ENCODE data around the gene WWOX.
A peak's percentile ranks its signal among the peaks of the same experiment; 100 is the strongest.

The WWOX gene

GRCh38 chr16:78407191-78407590 is 307.7 kb downstream of the WWOX start:
- Histone ChIP-seq H3K4me1 (ENCODE audit: control insufficient read depth, insufficient read depth, low read length) (peaks cover 14% of the 10 kb centered on the region), H3K9me3 (ENCODE audit: control insufficient read depth, low read length) (no peaks in the 10 kb centered on the region), H3K4me3 (ENCODE audit: low read length) (peak overlapping the region; percentile 28), H3K27me3 (replicated peaks; ENCODE audit: control insufficient read depth, insufficient read depth, low read length) (no peaks in the 10 kb centered on the region), H3K36me3 (ENCODE audit: control insufficient read depth, insufficient read depth, low read length, severe bottlenecking) (no peaks in the 10 kb centered on the region), H3K9ac (ENCODE audit: low read length) (no peak overlapping the region)
- DNase-seq (ENCODE audit: low read depth) = peak; percentile 27

- Histone ChIP-seq H3K4me3 (ENCODE audit: low read length) (no peak overlapping the region), H3K4me1 (ENCODE audit: control insufficient read depth, insufficient read depth, low read length) (no peaks in the 10 kb centered on the region)
- no peak for DNase-seq (ENCODE audit: low read depth)
These were observed 314.2 kb downstream of the WWOX start for GRCh38 chr16:78413651-78414050.

GRCh38 chr16:78415013-78415412 is 315.6 kb downstream of the WWOX start:
- Histone ChIP-seq H3K4me3 (ENCODE audit: low read length) (no peak overlapping the region), H3K4me1 (ENCODE audit: control insufficient read depth, insufficient read depth, low read length) (no peaks in the 10 kb centered on the region), H3K27me3 (replicated peaks; ENCODE audit: control insufficient read depth, insufficient read depth, low read length) (no peaks in the 10 kb centered on the region), H3K9me3 (ENCODE audit: control insufficient read depth, low read length) (no peaks in the 10 kb centered on the region), H3K36me3 (ENCODE audit: control insufficient read depth, insufficient read depth, low read length, severe bottlenecking) (no peaks in the 10 kb centered on the region), H3K9ac (ENCODE audit: low read length) (no peak overlapping the region)
- DNase-seq (ENCODE audit: low read depth) = no peak

More at GRCh38 chr16:78413651-78414050, 314.2 kb downstream of the WWOX start:
- H3K27me3 ChIP-seq (replicated peaks; ENCODE audit: control insufficient read depth, insufficient read depth, low read length) = no peaks in the 10 kb centered on the region
- H3K9me3 ChIP-seq (ENCODE audit: control insufficient read depth, low read length) = no peaks in the 10 kb centered on the region
- H3K36me3 ChIP-seq (ENCODE audit: control insufficient read depth, insufficient read depth, low read length, severe bottlenecking) = no peaks in the 10 kb centered on the region
- no peak overlapping the region for H3K9ac ChIP-seq (ENCODE audit: low read length)

GRCh38 chr16:78415669-78416068 is 316.2 kb downstream of the WWOX start:
- Histone ChIP-seq H3K9me3 (ENCODE audit: control insufficient read depth, low read length) (no peaks in the 10 kb centered on the region), H3K36me3 (ENCODE audit: control insufficient read depth, insufficient read depth, low read length, severe bottlenecking) (no peaks in the 10 kb centered on the region), H3K9ac (ENCODE audit: low read length) (no peak overlapping the region), H3K4me3 (ENCODE audit: low read length) (no peak overlapping the region), H3K27me3 (replicated peaks; ENCODE audit: control insufficient read depth, insufficient read depth, low read length) (no peaks in the 10 kb centered on the region), H3K4me1 (ENCODE audit: control insufficient read depth, insufficient read depth, low read length) (no peaks in the 10 kb centered on the region)
- DNase-seq (ENCODE audit: low read depth) = no peak

GRCh38 chr16:78416400-78416799 is 316.9 kb downstream of the WWOX start:
- no peaks in the 10 kb centered on the region for H3K27me3 ChIP-seq (replicated peaks; ENCODE audit: control insufficient read depth, insufficient read depth, low read length)
- H3K4me1 ChIP-seq (ENCODE audit: control insufficient read depth, insufficient read depth, low read length) = no peaks in the 10 kb centered on the region
- no peak overlapping the region for H3K9ac ChIP-seq (ENCODE audit: low read length)
- H3K4me3 ChIP-seq (ENCODE audit: low read length) = no peak overlapping the region
- H3K36me3 ChIP-seq (ENCODE audit: control insufficient read depth, insufficient read depth, low read length, severe bottlenecking) = no peaks in the 10 kb centered on the region
- no peaks in the 10 kb centered on the region for H3K9me3 ChIP-seq (ENCODE audit: control insufficient read depth, low read length)
- no peak for DNase-seq (ENCODE audit: low read depth)

GRCh38 chr16:78421181-78421708 is 321.8 kb downstream of the WWOX start:
- Histone ChIP-seq H3K4me1 (ENCODE audit: control insufficient read depth, insufficient read depth, low read length) (no peaks in the 10 kb centered on the region), H3K36me3 (ENCODE audit: control insufficient read depth, insufficient read depth, low read length, severe bottlenecking) (no peaks in the 10 kb centered on the region)

GRCh38 chr16:78425281-78425680 is 325.8 kb downstream of the WWOX start:
- DNase-seq (ENCODE audit: low read depth) = no peak
- Histone ChIP-seq H3K9ac (ENCODE audit: low read length) (no peak overlapping the region), H3K4me1 (ENCODE audit: control insufficient read depth, insufficient read depth, low read length) (no peaks in the 10 kb centered on the region), H3K9me3 (ENCODE audit: control insufficient read depth, low read length) (no peaks in the 10 kb centered on the region), H3K4me3 (ENCODE audit: low read length) (no peak overlapping the region), H3K36me3 (ENCODE audit: control insufficient read depth, insufficient read depth, low read length, severe bottlenecking) (no peaks in the 10 kb centered on the region), H3K27me3 (replicated peaks; ENCODE audit: control insufficient read depth, insufficient read depth, low read length) (no peaks in the 10 kb centered on the region)

More at GRCh38 chr16:78421181-78421708, 321.8 kb downstream of the WWOX start:
- Histone ChIP-seq H3K27me3 (replicated peaks; ENCODE audit: control insufficient read depth, insufficient read depth, low read length) (no peaks in the 10 kb centered on the region), H3K9me3 (ENCODE audit: control insufficient read depth, low read length) (no peaks in the 10 kb centered on the region), H3K4me3 (ENCODE audit: low read length) (no peak overlapping the region), H3K9ac (ENCODE audit: low read length) (no peak overlapping the region)
- DNase-seq (ENCODE audit: low read depth) = no peak

- Histone ChIP-seq H3K4me1 (ENCODE audit: control insufficient read depth, insufficient read depth, low read length) (no peaks in the 10 kb centered on the region), H3K27me3 (replicated peaks; ENCODE audit: control insufficient read depth, insufficient read depth, low read length) (no peaks in the 10 kb centered on the region), H3K9me3 (ENCODE audit: control insufficient read depth, low read length) (no peaks in the 10 kb centered on the region), H3K36me3 (ENCODE audit: control insufficient read depth, insufficient read depth, low read length, severe bottlenecking) (no peaks in the 10 kb centered on the region), H3K9ac (ENCODE audit: low read length) (no peak overlapping the region), H3K4me3 (ENCODE audit: low read length) (no peak overlapping the region)
- no peak for DNase-seq (ENCODE audit: low read depth)
These were observed 326.5 kb downstream of the WWOX start for GRCh38 chr16:78425891-78426510.

- H3K9me3 ChIP-seq (ENCODE audit: control insufficient read depth, low read length) = no peaks in the 10 kb centered on the region
- H3K9ac ChIP-seq (ENCODE audit: low read length) = no peak overlapping the region
- no peaks in the 10 kb centered on the region for H3K36me3 ChIP-seq (ENCODE audit: control insufficient read depth, insufficient read depth, low read length, severe bottlenecking)
- no peaks in the 10 kb centered on the region for H3K27me3 ChIP-seq (replicated peaks; ENCODE audit: control insufficient read depth, insufficient read depth, low read length)
- no peaks in the 10 kb centered on the region for H3K4me1 ChIP-seq (ENCODE audit: control insufficient read depth, insufficient read depth, low read length)
- no peak for DNase-seq (ENCODE audit: low read depth)
- no peak overlapping the region for H3K4me3 ChIP-seq (ENCODE audit: low read length)
These were observed 328.7 kb downstream of the WWOX start for GRCh38 chr16:78428193-78428592.

- H3K36me3 ChIP-seq (ENCODE audit: control insufficient read depth, insufficient read depth, low read length, severe bottlenecking) = no peaks in the 10 kb centered on the region
- no peak overlapping the region for H3K9ac ChIP-seq (ENCODE audit: low read length)
These were observed 330.8 kb downstream of the WWOX start for GRCh38 chr16:78430281-78430680.

GRCh38 chr16:78431004-78431670 is 331.7 kb downstream of the WWOX start:
- Histone ChIP-seq H3K4me3 (ENCODE audit: low read length) (no peak overlapping the region), H3K9me3 (ENCODE audit: control insufficient read depth, low read length) (no peaks in the 10 kb centered on the region), H3K36me3 (ENCODE audit: control insufficient read depth, insufficient read depth, low read length, severe bottlenecking) (no peaks in the 10 kb centered on the region), H3K4me1 (ENCODE audit: control insufficient read depth, insufficient read depth, low read length) (no peaks in the 10 kb centered on the region), H3K27me3 (replicated peaks; ENCODE audit: control insufficient read depth, insufficient read depth, low read length) (no peaks in the 10 kb centered on the region), H3K9ac (ENCODE audit: low read length) (no peak overlapping the region)
- DNase-seq (ENCODE audit: low read depth) = no peak

More at GRCh38 chr16:78430281-78430680, 330.8 kb downstream of the WWOX start:
- H3K27me3 ChIP-seq (replicated peaks; ENCODE audit: control insufficient read depth, insufficient read depth, low read length) = no peaks in the 10 kb centered on the region
- no peak for DNase-seq (ENCODE audit: low read depth)
- no peaks in the 10 kb centered on the region for H3K9me3 ChIP-seq (ENCODE audit: control insufficient read depth, low read length)
- no peak overlapping the region for H3K4me3 ChIP-seq (ENCODE audit: low read length)
- H3K4me1 ChIP-seq (ENCODE audit: control insufficient read depth, insufficient read depth, low read length) = no peaks in the 10 kb centered on the region
